ENCODE measurements around the gene SLIT3. TPM values are rescaled to one million over a fixed set of nuclear protein-coding genes. Genes with fewer than 3 reads are reported as not detected.

Gene SLIT3
- total and polyA plus RNA-seq, 9 of the 15 experiments (the other 6 are each of a cell fraction or from before 2014, with no cell fraction given): 0.01 to 0.04 TPM; not detected in 7

DNA sequence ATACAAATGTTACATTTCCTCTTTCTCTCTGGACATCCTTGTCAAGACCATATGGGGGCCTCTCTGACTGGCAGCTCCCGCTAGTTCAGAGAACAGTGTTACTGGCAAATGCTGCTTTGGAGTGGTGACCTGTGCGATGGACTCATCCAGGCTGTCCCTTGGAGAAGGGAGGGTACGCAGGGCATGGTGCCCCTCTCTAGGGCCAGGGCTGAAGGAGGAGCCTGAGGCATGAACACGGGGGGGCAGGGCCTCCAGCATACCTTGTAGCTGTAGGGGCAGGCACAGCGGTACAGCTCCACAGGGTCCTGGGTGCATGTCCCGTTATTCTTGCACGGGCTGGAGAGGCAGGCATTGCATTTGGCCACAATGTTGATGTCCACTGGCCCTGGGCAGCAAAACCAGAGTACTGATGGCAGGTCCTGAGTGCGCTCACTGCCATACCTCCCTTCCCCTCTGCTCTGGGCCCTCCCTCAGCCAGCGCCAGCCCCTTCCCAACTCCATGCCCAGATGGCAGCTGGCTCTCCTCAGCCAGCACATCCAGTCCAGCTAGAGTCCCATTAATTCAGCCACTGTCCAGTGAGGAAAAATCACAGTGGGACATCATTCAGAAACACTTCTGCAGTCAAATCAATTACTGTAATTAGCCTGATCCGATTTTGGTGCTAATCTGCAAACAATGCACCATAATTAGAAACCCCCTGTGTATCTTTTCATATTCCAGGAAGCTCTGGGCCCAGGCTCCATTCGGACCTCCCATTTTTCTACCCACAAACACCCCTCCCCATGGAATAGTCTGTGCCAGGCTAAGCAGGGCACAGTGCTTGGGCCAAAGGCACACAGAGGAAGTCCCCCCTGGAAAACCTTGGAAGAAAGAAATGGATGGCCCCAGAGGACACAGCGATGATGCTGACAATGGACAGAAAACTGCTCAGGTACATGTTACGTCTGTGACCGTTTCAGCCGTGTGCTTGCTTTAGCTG, 592.9 kb downstream of the SLIT3 start:
- Histone ChIP-seq H3K27ac (ENCODE audit: extremely low read depth, low read depth, low read length) (no peak overlapping the region), H3K9me1 (ENCODE audit: control insufficient read depth, insufficient read depth, low read length) (no peaks in the 10 kb centered on the region), H3K9ac (ENCODE audit: insufficient read depth in 1 of 2, low read depth in 2 of 2, low read length in 2 of 2) (no peak overlapping the region), H2AFZ (ENCODE audit: low read depth, low read length) (no peak overlapping the region), H4K20me1 (replicated peaks; ENCODE audit: control insufficient read depth, insufficient read depth, low read length) (no peaks in the 10 kb centered on the region; the same call in 1 of the 2 replicates), H3K27me3 (ENCODE audit: control insufficient read depth in 2 of 2, insufficient read depth in 2 of 2, low read length in 2 of 2) (peaks cover 2 to 24% of the 10 kb centered on the region in 2 experiments; a peak in 4 of 5 replicates), H3K79me2 (ENCODE audit: control insufficient read depth, insufficient read depth, low read length) (no peaks in the 10 kb centered on the region), H3K4me3 (no peak overlapping the region), H3K4me1 (replicated peaks in 1 of 2; ENCODE audit: control insufficient read depth in 2 of 2, insufficient read depth in 2 of 2, low read length in 2 of 2) (no peaks in the 10 kb centered on the region), H3K9me3 (replicated peaks; ENCODE audit: control insufficient read depth, insufficient read depth, low read depth, low read length) (no peaks in the 10 kb centered on the region), H3K4me2 (ENCODE audit: insufficient read depth, low read length) (no peak overlapping the region), H3K36me3 (ENCODE audit: control insufficient read depth, insufficient read depth, low read length) (no peaks in the 10 kb centered on the region)
- no peak for DNase-seq (ENCODE audit: extremely low read depth in 1 of 4, low spot score in 3 of 4)
- no TSS peak for BruUV-seq (replicated peaks)
- CTCF ChIA-PET (ENCODE audit: low intra/inter-chr PET ratio): no interaction called here
- TF ChIP-seq LARP7 (IDR thresholded peaks at IDR 0.05): no peak
- TF ChIP-seq DMBX1 (CRISPR knock-in tag; IDR thresholded peaks at IDR 0.05; ENCODE audit: borderline replicate concordance): no peak
- TF ChIP-seq, protein P1, sequence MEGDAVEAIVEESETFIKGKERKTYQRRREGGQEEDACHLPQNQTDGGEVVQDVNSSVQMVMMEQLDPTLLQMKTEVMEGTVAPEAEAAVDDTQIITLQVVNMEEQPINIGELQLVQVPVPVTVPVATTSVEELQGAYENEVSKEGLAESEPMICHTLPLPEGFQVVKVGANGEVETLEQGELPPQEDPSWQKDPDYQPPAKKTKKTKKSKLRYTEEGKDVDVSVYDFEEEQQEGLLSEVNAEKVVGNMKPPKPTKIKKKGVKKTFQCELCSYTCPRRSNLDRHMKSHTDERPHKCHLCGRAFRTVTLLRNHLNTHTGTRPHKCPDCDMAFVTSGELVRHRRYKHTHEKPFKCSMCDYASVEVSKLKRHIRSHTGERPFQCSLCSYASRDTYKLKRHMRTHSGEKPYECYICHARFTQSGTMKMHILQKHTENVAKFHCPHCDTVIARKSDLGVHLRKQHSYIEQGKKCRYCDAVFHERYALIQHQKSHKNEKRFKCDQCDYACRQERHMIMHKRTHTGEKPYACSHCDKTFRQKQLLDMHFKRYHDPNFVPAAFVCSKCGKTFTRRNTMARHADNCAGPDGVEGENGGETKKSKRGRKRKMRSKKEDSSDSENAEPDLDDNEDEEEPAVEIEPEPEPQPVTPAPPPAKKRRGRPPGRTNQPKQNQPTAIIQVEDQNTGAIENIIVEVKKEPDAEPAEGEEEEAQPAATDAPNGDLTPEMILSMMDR (IDR thresholded peaks at IDR 0.05 in 2 of 3, conservative IDR thresholded peaks at IDR 0.05 in 1 of 3; ENCODE audit: insufficient read depth in 2 of 3, low read depth in 1 of 3, low read length in 3 of 3): no peak
- no peak for TF ChIP-seq ZNF224 (CRISPR knock-in tag; IDR thresholded peaks at IDR 0.05)
- TF ChIP-seq, protein P2, sequence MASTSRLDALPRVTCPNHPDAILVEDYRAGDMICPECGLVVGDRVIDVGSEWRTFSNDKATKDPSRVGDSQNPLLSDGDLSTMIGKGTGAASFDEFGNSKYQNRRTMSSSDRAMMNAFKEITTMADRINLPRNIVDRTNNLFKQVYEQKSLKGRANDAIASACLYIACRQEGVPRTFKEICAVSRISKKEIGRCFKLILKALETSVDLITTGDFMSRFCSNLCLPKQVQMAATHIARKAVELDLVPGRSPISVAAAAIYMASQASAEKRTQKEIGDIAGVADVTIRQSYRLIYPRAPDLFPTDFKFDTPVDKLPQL (IDR thresholded peaks at IDR 0.05; ENCODE audit: extremely low read depth, insufficient read length): no peak
- no peak for TF ChIP-seq ZNF584 (CRISPR knock-in tag; IDR thresholded peaks at IDR 0.05; ENCODE audit: low read depth)
- TF ChIP-seq HDAC1 (IDR thresholded peaks at IDR 0.05): no peak
- TF ChIP-seq, protein P3, sequence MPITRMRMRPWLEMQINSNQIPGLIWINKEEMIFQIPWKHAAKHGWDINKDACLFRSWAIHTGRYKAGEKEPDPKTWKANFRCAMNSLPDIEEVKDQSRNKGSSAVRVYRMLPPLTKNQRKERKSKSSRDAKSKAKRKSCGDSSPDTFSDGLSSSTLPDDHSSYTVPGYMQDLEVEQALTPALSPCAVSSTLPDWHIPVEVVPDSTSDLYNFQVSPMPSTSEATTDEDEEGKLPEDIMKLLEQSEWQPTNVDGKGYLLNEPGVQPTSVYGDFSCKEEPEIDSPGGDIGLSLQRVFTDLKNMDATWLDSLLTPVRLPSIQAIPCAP (CRISPR knock-in tag; IDR thresholded peaks at IDR 0.05; ENCODE audit: borderline replicate concordance): no peak
- TF ChIP-seq, protein P4, sequence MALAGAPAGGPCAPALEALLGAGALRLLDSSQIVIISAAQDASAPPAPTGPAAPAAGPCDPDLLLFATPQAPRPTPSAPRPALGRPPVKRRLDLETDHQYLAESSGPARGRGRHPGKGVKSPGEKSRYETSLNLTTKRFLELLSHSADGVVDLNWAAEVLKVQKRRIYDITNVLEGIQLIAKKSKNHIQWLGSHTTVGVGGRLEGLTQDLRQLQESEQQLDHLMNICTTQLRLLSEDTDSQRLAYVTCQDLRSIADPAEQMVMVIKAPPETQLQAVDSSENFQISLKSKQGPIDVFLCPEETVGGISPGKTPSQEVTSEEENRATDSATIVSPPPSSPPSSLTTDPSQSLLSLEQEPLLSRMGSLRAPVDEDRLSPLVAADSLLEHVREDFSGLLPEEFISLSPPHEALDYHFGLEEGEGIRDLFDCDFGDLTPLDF (CRISPR knock-in tag; IDR thresholded peaks at IDR 0.05): no peak
- TF ChIP-seq, protein P5, sequence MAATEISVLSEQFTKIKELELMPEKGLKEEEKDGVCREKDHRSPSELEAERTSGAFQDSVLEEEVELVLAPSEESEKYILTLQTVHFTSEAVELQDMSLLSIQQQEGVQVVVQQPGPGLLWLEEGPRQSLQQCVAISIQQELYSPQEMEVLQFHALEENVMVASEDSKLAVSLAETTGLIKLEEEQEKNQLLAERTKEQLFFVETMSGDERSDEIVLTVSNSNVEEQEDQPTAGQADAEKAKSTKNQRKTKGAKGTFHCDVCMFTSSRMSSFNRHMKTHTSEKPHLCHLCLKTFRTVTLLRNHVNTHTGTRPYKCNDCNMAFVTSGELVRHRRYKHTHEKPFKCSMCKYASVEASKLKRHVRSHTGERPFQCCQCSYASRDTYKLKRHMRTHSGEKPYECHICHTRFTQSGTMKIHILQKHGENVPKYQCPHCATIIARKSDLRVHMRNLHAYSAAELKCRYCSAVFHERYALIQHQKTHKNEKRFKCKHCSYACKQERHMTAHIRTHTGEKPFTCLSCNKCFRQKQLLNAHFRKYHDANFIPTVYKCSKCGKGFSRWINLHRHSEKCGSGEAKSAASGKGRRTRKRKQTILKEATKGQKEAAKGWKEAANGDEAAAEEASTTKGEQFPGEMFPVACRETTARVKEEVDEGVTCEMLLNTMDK (IDR thresholded peaks at IDR 0.05; ENCODE audit: borderline replicate concordance, insufficient read depth, low read depth, low read length, poor library complexity, severe bottlenecking): no peak
- TF ChIP-seq DDX20 (tag; IDR thresholded peaks at IDR 0.05; ENCODE audit: low read depth): no peak
- TF ChIP-seq ZNF239 (CRISPR knock-in tag; IDR thresholded peaks at IDR 0.05): no peak
- in situ Hi-C loops (cut with MboI) (no loop called here), intact Hi-C loops (cut with micrococcal nuclease) (no loop called here)
- 0% methylated on average over 15 of the region's 15 CpGs for WGBS (ENCODE audit: insufficient coverage, low coverage, missing lambda C conversion rate)
- POLR2A ChIA-PET: interaction anchor here (1.0 kb wide), 1 partner anchor 241 kb away, joined by 4 read pairs; no protein-coding TSS in a partner anchor
- FAIRE-seq: no peak
- no peak for ATAC-seq
